Anterior cingulate cortex (tissue), 58 donors: ENCODE results near the gene LRCH1.

Experiments
- DNase-seq, 58 donors: peaks; one replicate each; lab custom pipeline; 2025; lab: John Stamatoyannopoulos, UW

Gene LRCH1

GRCh38 chr13:46628622-46629365 is 75.8 kb downstream of the LRCH1 start:
- no peak for DNase-seq

- DNase-seq, result no peak
Measured at GRCh38 chr13:46629811-46630413, 76.9 kb downstream of the LRCH1 start.

- DNase-seq, result no peak
Measured at GRCh38 chr13:46630431-46631178, 77.6 kb downstream of the LRCH1 start.

- DNase-seq, result no peak
Measured at GRCh38 chr13:46631179-46631542, 78.2 kb downstream of the LRCH1 start.

- no peak for DNase-seq
Measured at GRCh38 chr13:46632176-46632575, 79.2 kb downstream of the LRCH1 start.

- DNase-seq, result no peak
Measured at GRCh38 chr13:46633416-46633815, 80.4 kb downstream of the LRCH1 start.

GRCh38 chr13:46636451-46636850 is 83.5 kb downstream of the LRCH1 start:
- no peak for DNase-seq

- DNase-seq, result no peak
Measured at GRCh38 chr13:46637213-46637612, 84.2 kb downstream of the LRCH1 start.

- DNase-seq, result no peak
Measured at GRCh38 chr13:46638262-46638661, 85.3 kb downstream of the LRCH1 start.

GRCh38 chr13:46639033-46639981 is 86.3 kb downstream of the LRCH1 start:
- DNase-seq, result no peak

GRCh38 chr13:46640843-46641242 is 87.9 kb downstream of the LRCH1 start:
- DNase-seq, result no peak

GRCh38 chr13:46641274-46642081 is 88.5 kb downstream of the LRCH1 start:
- peak in 1 of 58 donors; percentile 6 for DNase-seq

- no peak for DNase-seq
Measured at GRCh38 chr13:46642254-46642653, 89.3 kb downstream of the LRCH1 start.

- DNase-seq, result no peak
Measured at GRCh38 chr13:46643165-46643777, 90.3 kb downstream of the LRCH1 start.

- no peak for DNase-seq
Measured at GRCh38 chr13:46644816-46645215, 91.8 kb downstream of the LRCH1 start.

- DNase-seq, result no peak
Measured at GRCh38 chr13:46647512-46648065, 94.6 kb downstream of the LRCH1 start.

- DNase-seq, result no peak
Measured at GRCh38 chr13:46648166-46648607, 95.2 kb downstream of the LRCH1 start.

GRCh38 chr13:46649816-46650215 is 96.8 kb downstream of the LRCH1 start:
- no peak for DNase-seq

- no peak for DNase-seq
Measured at GRCh38 chr13:46654951-46655350, 102.0 kb downstream of the LRCH1 start.
